PC-9 (cell line): ENCODE measurements around the gene GUCA1A.

Source experiments
- EZH2 ChIP-seq: fragments of 200-600 bp; sonication (generic); IDR thresholded peaks from 2 replicates; pipeline ENCODE4 v1.8.0; 2017; ENCODE audit warnings: antibody characterized with exemption, low read depth
- TF ChIP-seq, protein P1 (sequence below): fragments of 200-600 bp; sonication (generic); conservative IDR thresholded peaks from 2 replicates; pipeline ENCODE4 v1.6.1; 2017; ENCODE audit warnings: mixed run types, antibody characterized with exemption, mild to moderate bottlenecking, moderate library complexity

DNA sequence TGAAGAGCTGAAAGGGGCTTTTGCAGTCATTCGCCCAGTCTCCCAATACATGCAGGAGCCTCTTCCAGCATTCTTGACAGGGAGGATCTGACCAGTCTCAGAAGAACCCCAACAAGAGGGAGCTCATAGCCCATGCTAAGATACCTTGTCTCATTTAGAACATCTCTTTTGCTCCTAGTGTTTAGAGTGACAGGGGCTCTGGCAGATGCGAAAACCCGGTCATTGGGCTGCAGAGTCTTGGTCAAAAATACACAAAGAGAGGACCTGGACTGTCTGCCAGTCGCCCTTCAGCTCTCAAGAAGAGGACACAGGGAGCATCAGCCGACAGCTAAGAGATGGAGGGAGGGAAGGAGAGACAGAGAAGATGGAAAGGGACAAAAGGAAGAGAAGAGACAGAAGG lies 20.9 kb downstream of the GUCA1A start:
- TF ChIP-seq, protein P1, sequence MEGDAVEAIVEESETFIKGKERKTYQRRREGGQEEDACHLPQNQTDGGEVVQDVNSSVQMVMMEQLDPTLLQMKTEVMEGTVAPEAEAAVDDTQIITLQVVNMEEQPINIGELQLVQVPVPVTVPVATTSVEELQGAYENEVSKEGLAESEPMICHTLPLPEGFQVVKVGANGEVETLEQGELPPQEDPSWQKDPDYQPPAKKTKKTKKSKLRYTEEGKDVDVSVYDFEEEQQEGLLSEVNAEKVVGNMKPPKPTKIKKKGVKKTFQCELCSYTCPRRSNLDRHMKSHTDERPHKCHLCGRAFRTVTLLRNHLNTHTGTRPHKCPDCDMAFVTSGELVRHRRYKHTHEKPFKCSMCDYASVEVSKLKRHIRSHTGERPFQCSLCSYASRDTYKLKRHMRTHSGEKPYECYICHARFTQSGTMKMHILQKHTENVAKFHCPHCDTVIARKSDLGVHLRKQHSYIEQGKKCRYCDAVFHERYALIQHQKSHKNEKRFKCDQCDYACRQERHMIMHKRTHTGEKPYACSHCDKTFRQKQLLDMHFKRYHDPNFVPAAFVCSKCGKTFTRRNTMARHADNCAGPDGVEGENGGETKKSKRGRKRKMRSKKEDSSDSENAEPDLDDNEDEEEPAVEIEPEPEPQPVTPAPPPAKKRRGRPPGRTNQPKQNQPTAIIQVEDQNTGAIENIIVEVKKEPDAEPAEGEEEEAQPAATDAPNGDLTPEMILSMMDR, result no peak
- TF ChIP-seq EZH2, result no peak
